ENCODE measurements around the gene SEC11A. TPM values are rescaled to one million over a fixed set of nuclear protein-coding genes. Genes with fewer than 3 reads are reported as not detected.
"Not testable (repeated sequence)": the region's sequence is repeated elsewhere in the genome, so short reads cannot be mapped to it uniquely, and the experiment has no call there.

Gene SEC11A
- total RNA-seq, 1 donor from 2014 or later, result 115 TPM

- intact Hi-C loops (cut with micrococcal nuclease), result no loop called here
These were observed 25.6 kb downstream of the SEC11A start for GRCh38 chr15:84690342-84690741.

GRCh38 chr15:84689858-84690257, 26.1 kb downstream of the SEC11A start:
- Mint-ChIP-seq H3K27me3 (ENCODE audit: low read depth) (no peaks in the 10 kb centered on the region), H3K9me3 (no peaks in the 10 kb centered on the region), H3K36me3 (ENCODE audit: low read depth) (peaks cover 61% of the 10 kb centered on the region), H3K4me1 (ENCODE audit: low read depth) (peaks cover 20% of the 10 kb centered on the region), H3K27ac (no peak overlapping the region), H3K4me3 (ENCODE audit: low read depth) (no peak overlapping the region)
- no peak for DNase-seq (ENCODE audit: low spot score)
- intact Hi-C loops (cut with micrococcal nuclease), result no loop called here

More at GRCh38 chr15:84690342-84690741, 25.6 kb downstream of the SEC11A start:
- Mint-ChIP-seq H3K4me3 (ENCODE audit: low read depth) (no peak overlapping the region), H3K36me3 (ENCODE audit: low read depth) (peaks cover 56% of the 10 kb centered on the region), H3K27ac (peak overlapping the region; percentile 30), H3K4me1 (ENCODE audit: low read depth) (peaks cover 20% of the 10 kb centered on the region), H3K27me3 (ENCODE audit: low read depth) (no peaks in the 10 kb centered on the region), H3K9me3 (no peaks in the 10 kb centered on the region)
- no peak for DNase-seq (ENCODE audit: low spot score)

DNA sequence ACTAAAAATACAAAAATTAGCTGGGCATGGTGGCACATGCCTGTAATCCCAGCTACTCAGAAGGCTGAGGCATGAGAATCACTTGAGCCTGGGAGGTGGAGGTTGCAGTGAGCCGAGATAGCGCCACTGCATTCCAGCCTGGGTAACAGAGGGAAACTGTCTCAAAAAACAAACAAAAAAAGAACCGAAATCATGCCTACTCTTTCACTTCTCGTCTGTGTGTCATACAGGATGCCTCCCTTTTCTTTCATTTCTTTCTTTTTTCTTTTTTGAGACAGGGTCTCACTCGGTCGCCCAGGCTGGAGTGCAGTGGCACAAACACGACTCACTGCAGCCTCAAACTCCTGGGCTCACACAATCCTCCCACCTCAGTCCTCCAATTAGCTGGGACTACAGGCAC, 29.5 kb downstream of the SEC11A start:
- H3K27me3 Mint-ChIP-seq (ENCODE audit: low read depth); H3K9me3 Mint-ChIP-seq; intact Hi-C loops (cut with micrococcal nuclease); H3K27ac Mint-ChIP-seq; H3K4me3 Mint-ChIP-seq (ENCODE audit: low read depth); DNase-seq (ENCODE audit: low spot score): not testable (repeated sequence)
- Mint-ChIP-seq H3K4me1 (ENCODE audit: low read depth) (peaks cover 30% of the 10 kb centered on the region), H3K36me3 (ENCODE audit: low read depth) (peaks cover 75% of the 10 kb centered on the region)

- Mint-ChIP-seq H3K36me3 (ENCODE audit: low read depth) (peaks cover 70% of the 10 kb centered on the region), H3K27ac (no peak overlapping the region), H3K9me3 (no peaks in the 10 kb centered on the region)
These were observed 30.6 kb downstream of the SEC11A start for GRCh38 chr15:84685304-84685703.

GRCh38 chr15:84684092-84684491, 31.8 kb downstream of the SEC11A start:
- Mint-ChIP-seq H3K4me1 (ENCODE audit: low read depth) (peaks cover 22% of the 10 kb centered on the region), H3K27me3 (ENCODE audit: low read depth) (no peaks in the 10 kb centered on the region), H3K4me3 (ENCODE audit: low read depth) (no peak overlapping the region), H3K36me3 (ENCODE audit: low read depth) (peaks cover 74% of the 10 kb centered on the region), H3K9me3 (no peaks in the 10 kb centered on the region), H3K27ac (no peak overlapping the region)
- intact Hi-C loops (cut with micrococcal nuclease), result no loop called here
- no peak for DNase-seq (ENCODE audit: low spot score)

More at GRCh38 chr15:84685304-84685703, 30.6 kb downstream of the SEC11A start:
- H3K4me1 Mint-ChIP-seq (ENCODE audit: low read depth), result peaks cover 24% of the 10 kb centered on the region
- intact Hi-C loops (cut with micrococcal nuclease), result no loop called here
- no peak for DNase-seq (ENCODE audit: low spot score)
- no peak overlapping the region for H3K4me3 Mint-ChIP-seq (ENCODE audit: low read depth)
- no peaks in the 10 kb centered on the region for H3K27me3 Mint-ChIP-seq (ENCODE audit: low read depth)

DNA sequence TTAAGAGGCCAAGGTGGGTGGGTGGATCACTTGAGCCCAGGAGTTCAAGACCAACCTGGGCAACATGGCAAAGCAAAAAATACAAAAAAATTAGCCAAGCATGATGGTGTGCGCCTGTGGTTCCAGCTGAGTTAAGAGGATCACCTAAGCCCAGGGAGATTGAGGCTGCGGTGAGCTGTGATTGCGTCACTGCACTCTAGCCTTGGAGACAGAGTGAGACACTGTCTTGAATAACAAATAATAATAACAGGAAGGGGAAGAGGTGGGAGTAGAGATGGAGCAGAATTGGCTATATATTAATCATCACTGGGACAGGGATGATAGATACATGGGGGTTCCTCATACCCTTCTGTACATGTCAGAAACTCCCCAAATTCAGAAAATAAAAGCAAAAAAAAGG, 34.1 kb downstream of the SEC11A start:
- intact Hi-C loops (cut with micrococcal nuclease), result no loop called here
- no peak overlapping the region for H3K4me3 Mint-ChIP-seq (ENCODE audit: low read depth)
- peaks cover 62% of the 10 kb centered on the region for H3K36me3 Mint-ChIP-seq (ENCODE audit: low read depth)
- no peaks in the 10 kb centered on the region for H3K9me3 Mint-ChIP-seq
- H3K27ac Mint-ChIP-seq, result peak overlapping the region; percentile 64
- DNase-seq (ENCODE audit: low spot score), result no peak
- H3K27me3 Mint-ChIP-seq (ENCODE audit: low read depth), result no peaks in the 10 kb centered on the region
- peaks cover 17% of the 10 kb centered on the region for H3K4me1 Mint-ChIP-seq (ENCODE audit: low read depth)

GRCh38 chr15:84671211-84671610, 44.7 kb downstream of the SEC11A start:
- H3K27ac Mint-ChIP-seq, result no peak overlapping the region
- H3K4me1 Mint-ChIP-seq (ENCODE audit: low read depth), result peaks cover 36% of the 10 kb centered on the region
- H3K36me3 Mint-ChIP-seq (ENCODE audit: low read depth), result peaks cover 67% of the 10 kb centered on the region

DNA sequence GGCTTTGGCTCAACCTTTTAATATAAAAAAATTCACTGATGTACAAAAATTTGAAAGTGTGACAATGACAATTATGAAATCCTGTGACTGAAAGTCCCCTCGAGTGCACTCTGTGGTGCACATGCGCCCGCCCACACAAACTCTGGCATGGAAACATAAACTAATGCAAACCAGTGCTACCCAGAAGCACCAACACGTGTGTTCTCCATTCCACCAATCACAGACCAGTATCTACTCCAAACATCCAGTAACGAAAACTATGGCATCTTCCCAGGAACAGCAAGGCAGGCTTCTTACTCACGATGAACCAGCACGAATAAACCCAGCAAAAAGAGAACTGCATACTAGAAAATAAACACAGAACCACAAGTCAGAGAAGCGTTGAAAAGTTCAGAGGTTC, 46.2 kb downstream of the SEC11A start:
- DNase-seq (ENCODE audit: low spot score), result no peak
- Mint-ChIP-seq H3K9me3 (no peaks in the 10 kb centered on the region), H3K27ac (peak overlapping the region; percentile 64), H3K27me3 (ENCODE audit: low read depth) (no peaks in the 10 kb centered on the region), H3K36me3 (ENCODE audit: low read depth) (peaks cover 70% of the 10 kb centered on the region), H3K4me1 (ENCODE audit: low read depth) (peaks cover 36% of the 10 kb centered on the region), H3K4me3 (ENCODE audit: low read depth) (no peak overlapping the region)
- intact Hi-C loops (cut with micrococcal nuclease), result loop anchor here (1.0 kb wide), 1 partner anchor 66 kb away; no protein-coding TSS in a partner anchor

More at GRCh38 chr15:84671211-84671610, 44.7 kb downstream of the SEC11A start:
- DNase-seq (ENCODE audit: low spot score), result no peak
- intact Hi-C loops (cut with micrococcal nuclease), result no loop called here
- Mint-ChIP-seq H3K27me3 (ENCODE audit: low read depth) (no peaks in the 10 kb centered on the region), H3K4me3 (ENCODE audit: low read depth) (no peak overlapping the region), H3K9me3 (no peaks in the 10 kb centered on the region)

- peaks cover 70% of the 10 kb centered on the region for H3K36me3 Mint-ChIP-seq (ENCODE audit: low read depth)
- H3K27ac Mint-ChIP-seq, result peak overlapping the region; percentile 80
- no peaks in the 10 kb centered on the region for H3K27me3 Mint-ChIP-seq (ENCODE audit: low read depth)
- DNase-seq (ENCODE audit: low spot score), result no peak
- peaks cover 38% of the 10 kb centered on the region for H3K4me1 Mint-ChIP-seq (ENCODE audit: low read depth)
- no peak overlapping the region for H3K4me3 Mint-ChIP-seq (ENCODE audit: low read depth)
- no peaks in the 10 kb centered on the region for H3K9me3 Mint-ChIP-seq
- intact Hi-C loops (cut with micrococcal nuclease), result no loop called here
These were observed 47.5 kb downstream of the SEC11A start for GRCh38 chr15:84668221-84668982.

- intact Hi-C loops (cut with micrococcal nuclease), result no loop called here
- no peaks in the 10 kb centered on the region for H3K27me3 Mint-ChIP-seq (ENCODE audit: low read depth)
- peaks cover 28% of the 10 kb centered on the region for H3K4me1 Mint-ChIP-seq (ENCODE audit: low read depth)
- no peak for DNase-seq (ENCODE audit: low spot score)
- peaks cover 58% of the 10 kb centered on the region for H3K36me3 Mint-ChIP-seq (ENCODE audit: low read depth)
- no peaks in the 10 kb centered on the region for H3K9me3 Mint-ChIP-seq
- peak overlapping the region; percentile 40 for H3K27ac Mint-ChIP-seq
- H3K4me3 Mint-ChIP-seq (ENCODE audit: low read depth), result no peak overlapping the region
These were observed 49.6 kb downstream of the SEC11A start for GRCh38 chr15:84666373-84666772.

GRCh38 chr15:84661001-84661400, 54.9 kb downstream of the SEC11A start:
- no peaks in the 10 kb centered on the region for H3K27me3 Mint-ChIP-seq (ENCODE audit: low read depth)
- DNase-seq (ENCODE audit: low spot score), result no peak

GRCh38 chr15:84659904-84660781, 55.8 kb downstream of the SEC11A start:
- Mint-ChIP-seq H3K36me3 (ENCODE audit: low read depth) (peaks cover 16% of the 10 kb centered on the region), H3K4me1 (ENCODE audit: low read depth) (peaks cover 18% of the 10 kb centered on the region), H3K4me3 (ENCODE audit: low read depth) (peak overlapping the region; percentile 26), H3K27ac (peak overlapping the region; percentile 49), H3K27me3 (ENCODE audit: low read depth) (no peaks in the 10 kb centered on the region), H3K9me3 (no peaks in the 10 kb centered on the region)
- intact Hi-C loops (cut with micrococcal nuclease), result loop anchor here (5.0 kb wide), 1 partner anchor 217 kb away; no protein-coding TSS in a partner anchor
- DNase-seq (ENCODE audit: low spot score), result no peak

More at GRCh38 chr15:84661001-84661400, 54.9 kb downstream of the SEC11A start:
- intact Hi-C loops (cut with micrococcal nuclease), result no loop called here
- no peak overlapping the region for H3K4me3 Mint-ChIP-seq (ENCODE audit: low read depth)
- peaks cover 22% of the 10 kb centered on the region for H3K36me3 Mint-ChIP-seq (ENCODE audit: low read depth)
- no peaks in the 10 kb centered on the region for H3K9me3 Mint-ChIP-seq
- peaks cover 18% of the 10 kb centered on the region for H3K4me1 Mint-ChIP-seq (ENCODE audit: low read depth)
- H3K27ac Mint-ChIP-seq, result no peak overlapping the region
